Measurements from ENCODE around the gene RHD. TPM values are rescaled to one million over a fixed set of nuclear protein-coding genes. Genes with fewer than 3 reads are reported as not detected.
"Not testable (repeated sequence)": the region's sequence is repeated elsewhere in the genome, so short reads cannot be mapped to it uniquely, and the experiment has no call there.

RHD gene
- total and polyA plus RNA-seq, 2 experiments from 2014 or later = 0.33 TPM; not detected in 1

- no peak overlapping the region for H3K4me2 ChIP-seq (ENCODE audit: unreplicated experiment)
- no peaks in the 10 kb centered on the region for H3K9me3 ChIP-seq (ENCODE audit: low read depth)
- no peak overlapping the region for H2AFZ ChIP-seq
- peak overlapping the region; percentile 46; the same call in 1 of the 2 replicates for H3K9ac ChIP-seq
- H4K20me1 ChIP-seq (ENCODE audit: insufficient read depth) = no peaks in the 10 kb centered on the region
- peak overlapping the region; percentile 74 for H3K27ac ChIP-seq
- no peaks in the 10 kb centered on the region for H3K9me2 ChIP-seq (ENCODE audit: insufficient read depth)
- peaks cover 33% of the 10 kb centered on the region for H3F3A ChIP-seq (ENCODE audit: insufficient read depth)
- peaks cover 31% of the 10 kb centered on the region for H3K36me3 ChIP-seq (ENCODE audit: low read depth)
- in situ Hi-C loops (cut with MboI) = no loop called here
- DNase-seq = no peak
- H3K27me3 ChIP-seq (replicated peaks; ENCODE audit: insufficient read depth) = no peaks in the 10 kb centered on the region
- H3K79me2 ChIP-seq (ENCODE audit: insufficient read depth) = peaks cover 29% of the 10 kb centered on the region
- 82 to 85% methylated on average over 2 of the region's 2 CpGs for WGBS, 2 experiments (ENCODE audit: low coverage in 1 of 2, low lambda C conversion rate in 2 of 2, missing lambda C conversion rate in 2 of 2)
- peaks cover 27% of the 10 kb centered on the region for H3K4me1 ChIP-seq (ENCODE audit: insufficient read depth)
- TF ChIP-seq EZH2 (IDR thresholded peaks at IDR 0.05; ENCODE audit: insufficient read depth, poor library complexity, severe bottlenecking) (no peak), EZH2phosphoT487 (IDR thresholded peaks at IDR 0.05; ENCODE audit: insufficient read depth, low read depth) (no peak)
- H3K4me3 ChIP-seq = no peak overlapping the region
Measured at GRCh38 chr1:25361901-25362300, 89.6 kb downstream of the RHD start.

GRCh38 chr1:25362634-25363559, 90.6 kb downstream of the RHD start:
- H3K9me2 ChIP-seq (ENCODE audit: insufficient read depth); H3K4me3 ChIP-seq; in situ Hi-C loops (cut with MboI); H3K4me2 ChIP-seq (ENCODE audit: unreplicated experiment); DNase-seq; H2AFZ ChIP-seq; H3K27me3 ChIP-seq (replicated peaks; ENCODE audit: insufficient read depth); H3K9ac ChIP-seq; H3K27ac ChIP-seq; H4K20me1 ChIP-seq (ENCODE audit: insufficient read depth); H3K9me3 ChIP-seq (ENCODE audit: low read depth): not testable (repeated sequence)
- peaks cover 22% of the 10 kb centered on the region for H3K79me2 ChIP-seq (ENCODE audit: insufficient read depth)
- H3F3A ChIP-seq (ENCODE audit: insufficient read depth) = peaks cover 28% of the 10 kb centered on the region
- no CpG with 5 or more reads among the region's 17 CpGs for WGBS, 2 experiments (ENCODE audit: low coverage in 1 of 2, low lambda C conversion rate in 2 of 2, missing lambda C conversion rate in 2 of 2)
- peaks cover 20% of the 10 kb centered on the region for H3K4me1 ChIP-seq (ENCODE audit: insufficient read depth)
- H3K36me3 ChIP-seq (ENCODE audit: low read depth) = peaks cover 31% of the 10 kb centered on the region

GRCh38 chr1:25369241-25369640, 96.9 kb downstream of the RHD start:
- TF ChIP-seq EZH2 (IDR thresholded peaks at IDR 0.05; ENCODE audit: insufficient read depth, poor library complexity, severe bottlenecking) (no peak), EZH2phosphoT487 (IDR thresholded peaks at IDR 0.05; ENCODE audit: insufficient read depth, low read depth) (no peak)
- no peak overlapping the region for H3K9ac ChIP-seq
- in situ Hi-C loops (cut with MboI) = no loop called here
- no peaks in the 10 kb centered on the region for H4K20me1 ChIP-seq (ENCODE audit: insufficient read depth)
- no peak overlapping the region for H3K4me2 ChIP-seq (ENCODE audit: unreplicated experiment)
- H3K4me3 ChIP-seq = no peak overlapping the region
- no peaks in the 10 kb centered on the region for H3K36me3 ChIP-seq (ENCODE audit: low read depth)
- H3K27ac ChIP-seq = no peak overlapping the region
- H3K4me1 ChIP-seq (ENCODE audit: insufficient read depth) = peaks cover 19% of the 10 kb centered on the region
- WGBS, 2 experiments (ENCODE audit: low coverage in 1 of 2, low lambda C conversion rate in 2 of 2, missing lambda C conversion rate in 2 of 2) = 85 to 90% methylated on average over 4 of the region's 4 CpGs
- DNase-seq = no peak
- H3F3A ChIP-seq (ENCODE audit: insufficient read depth) = peaks cover 9% of the 10 kb centered on the region; the same call in 1 of the 2 replicates
- H3K9me2 ChIP-seq (ENCODE audit: insufficient read depth) = no peaks in the 10 kb centered on the region
- no peak overlapping the region for H2AFZ ChIP-seq
- H3K79me2 ChIP-seq (ENCODE audit: insufficient read depth) = no peaks in the 10 kb centered on the region
- no peaks in the 10 kb centered on the region for H3K27me3 ChIP-seq (replicated peaks; ENCODE audit: insufficient read depth)
- H3K9me3 ChIP-seq (ENCODE audit: low read depth) = no peaks in the 10 kb centered on the region

GRCh38 chr1:25369691-25370271, 97.5 kb downstream of the RHD start:
- H4K20me1 ChIP-seq (ENCODE audit: insufficient read depth); H3K4me2 ChIP-seq (ENCODE audit: unreplicated experiment); H3K27me3 ChIP-seq (replicated peaks; ENCODE audit: insufficient read depth); H3K36me3 ChIP-seq (ENCODE audit: low read depth); DNase-seq; H3K4me3 ChIP-seq; H3K9me2 ChIP-seq (ENCODE audit: insufficient read depth); H3K9me3 ChIP-seq (ENCODE audit: low read depth); H2AFZ ChIP-seq; in situ Hi-C loops (cut with MboI); H3K79me2 ChIP-seq (ENCODE audit: insufficient read depth); H3F3A ChIP-seq (ENCODE audit: insufficient read depth); H3K9ac ChIP-seq: not testable (repeated sequence)
- Histone ChIP-seq H3K4me1 (ENCODE audit: insufficient read depth) (peaks cover 19% of the 10 kb centered on the region), H3K27ac (0 out of 2 replicates have a peak overlapping the region, but pooled peaks have one; percentile 35)
- WGBS, 2 experiments (ENCODE audit: low coverage in 1 of 2, low lambda C conversion rate in 2 of 2, missing lambda C conversion rate in 2 of 2) = 88 to 92% methylated on average over 12 of the region's 12 CpGs

- H3K79me2 ChIP-seq (ENCODE audit: insufficient read depth); H3F3A ChIP-seq (ENCODE audit: insufficient read depth); H3K9me3 ChIP-seq (ENCODE audit: low read depth); H4K20me1 ChIP-seq (ENCODE audit: insufficient read depth); H3K27me3 ChIP-seq (replicated peaks; ENCODE audit: insufficient read depth); H3K36me3 ChIP-seq (ENCODE audit: low read depth); in situ Hi-C loops (cut with MboI); H3K9me2 ChIP-seq (ENCODE audit: insufficient read depth): not testable (repeated sequence)
- Histone ChIP-seq H3K4me1 (ENCODE audit: insufficient read depth) (peaks cover 19% of the 10 kb centered on the region), H3K27ac (peak overlapping the region; percentile 92), H2AFZ (peak overlapping the region; percentile 26; the same call in 1 of the 2 replicates), H3K4me3 (peak overlapping the region; percentile 39; the same call in 1 of the 2 replicates), H3K4me2 (ENCODE audit: unreplicated experiment) (peak overlapping the region; percentile 78), H3K9ac (peak overlapping the region; percentile 69)
- DNase-seq = peak; percentile 95
- 0 to 1% methylated on average over 7 of the region's 7 CpGs for WGBS, 2 experiments (ENCODE audit: low coverage in 1 of 2, low lambda C conversion rate in 2 of 2, missing lambda C conversion rate in 2 of 2)
Measured at GRCh38 chr1:25371757-25372156, 99.4 kb downstream of the RHD start.

- H3K9me2 ChIP-seq (ENCODE audit: insufficient read depth); in situ Hi-C loops (cut with MboI); H3K4me2 ChIP-seq (ENCODE audit: unreplicated experiment); H3K4me3 ChIP-seq; H3K9me3 ChIP-seq (ENCODE audit: low read depth); H3K79me2 ChIP-seq (ENCODE audit: insufficient read depth); H3K27me3 ChIP-seq (replicated peaks; ENCODE audit: insufficient read depth); H3K36me3 ChIP-seq (ENCODE audit: low read depth); DNase-seq; H3K4me1 ChIP-seq (ENCODE audit: insufficient read depth); H3K9ac ChIP-seq; H3F3A ChIP-seq (ENCODE audit: insufficient read depth); H4K20me1 ChIP-seq (ENCODE audit: insufficient read depth); H3K27ac ChIP-seq; H2AFZ ChIP-seq: not testable (repeated sequence)
- 96 to 99% methylated on average over 3 of the region's 3 CpGs for WGBS, 2 experiments (ENCODE audit: low coverage in 1 of 2, low lambda C conversion rate in 2 of 2, missing lambda C conversion rate in 2 of 2)
Measured at GRCh38 chr1:25378367-25378766, 106.1 kb downstream of the RHD start.
